Muscle of arm (tissue), 12 donors: ENCODE measurements around the gene NQO1. TPM values are rescaled to one million over a fixed set of nuclear protein-coding genes. Genes with fewer than 3 reads are reported as not detected.

Experiments
- polyA plus RNA-seq, 12 donors: library from polyadenylated mRNA; unstranded; fragments of 120-200 nt; gene quantifications; one replicate each; pipeline ENCODE4 v1.2.1, GENCODE V29; 2013; ENCODE audit not compliant: insufficient read length in 12 of 12

Gene NQO1
- polyA plus RNA-seq, 12 donors: 4.5 to 9.7 (median 6.7) TPM; not detected in 1

Other genes starting within 250 kb of the NQO1 start
- 10 to 100 TPM in 11 of 12 donors, not detected in 1; 13.4 to 36.2 (median 17.9) TPM for gene NFAT5, start 160.6 kb downstream of the NQO1 start, polyA plus RNA-seq
- 10 to 100 TPM in 11 of 12 donors, not detected in 1; 36.5 to 78.6 (median 45.1) TPM for gene NOB1, start 28.4 kb upstream of the NQO1 start, polyA plus RNA-seq
- gene WWP2, start 35.8 kb upstream of the NQO1 start, polyA plus RNA-seq: 10 to 100 TPM in 11 of 12 donors, not detected in 1; 15.0 to 24.2 (median 15.9) TPM
- gene CLEC18A, start 224.8 kb upstream of the NQO1 start, polyA plus RNA-seq: under 1 TPM in 9 of 12 donors, not detected in 3; 0.16 to 0.90 (median 0.56) TPM